Activated T-cell treated with anti-CD3 and anti-CD28 coated beads, Interleukin-2, amount 50 U/mL, for 72 hours (primary cell): ENCODE results near the gene STXBP1. TPM values are rescaled to one million over a fixed set of nuclear protein-coding genes. Genes with fewer than 3 reads are reported as not detected.

Experiments used
- ATAC-seq, 2 donors: fragments of 150-1000 bp; cut with Tn5 transposase; replicated peaks in 1 of 2; 2 replicates each; pipeline ENCODE4 v1.10.0; 2021; ENCODE audit warnings: moderate library complexity in 2 of 2, mild to moderate bottlenecking in 1 of 2
- DNase-seq, 2 donors: peaks; one replicate each; pipeline ENCODE4 v3.0.0; 2021 to 2022; ENCODE audit warnings: mixed read lengths in 1 of 2
- H3K27ac Mint-ChIP-seq: one replicate; pipeline ENCODE4 v1.8.0; 2022; ENCODE audit warnings: mild to moderate bottlenecking, moderate library complexity, mixed read lengths
- H3K27me3 Mint-ChIP-seq: one replicate; pipeline ENCODE4 v1.8.0; 2022; ENCODE audit warnings: low read depth, mixed read lengths
- H3K36me3 Mint-ChIP-seq, 2 donors: one replicate each; pipeline ENCODE4 v1.8.0; 2022; ENCODE audit warnings: mixed read lengths in 2 of 2, mild to moderate bottlenecking in 1 of 2; ENCODE audit not compliant: insufficient read depth in 2 of 2
- H3K4me1 Mint-ChIP-seq: one replicate; pipeline ENCODE4 v1.8.0; 2022; ENCODE audit warnings: low read depth, mixed read lengths
- H3K4me3 Mint-ChIP-seq, 2 donors: one replicate each; pipeline ENCODE4 v1.8.0; 2022; ENCODE audit warnings: mild to moderate bottlenecking in 2 of 2, mixed read lengths in 2 of 2, moderate library complexity in 2 of 2
- H3K9me3 Mint-ChIP-seq, 2 donors: one replicate each; pipeline ENCODE4 v1.8.0; 2022; ENCODE audit warnings: mixed read lengths in 2 of 2
- total RNA-seq, 2 donors: library from RNA; stranded (reverse); gene quantifications; one replicate each; pipeline ENCODE4 v1.2.3, GENCODE V29; 2022

STXBP1 gene
- total RNA-seq, 2 donors from 2014 or later, result 14.5 to 26.6 TPM

GRCh38 chr9:127660886-127661741, 49.0 kb downstream of the STXBP1 start:
- H3K27me3 Mint-ChIP-seq, result no peaks in the 10 kb centered on the region
- no peak for DNase-seq
- no peaks in the 10 kb centered on the region for H3K9me3 Mint-ChIP-seq

GRCh38 chr9:127662617-127663016, 50.5 kb downstream of the STXBP1 start:
- Mint-ChIP-seq H3K27me3 (no peaks in the 10 kb centered on the region), H3K4me3 (no peak overlapping the region), H3K4me1 (no peaks in the 10 kb centered on the region), H3K36me3 (no peaks in the 10 kb centered on the region), H3K27ac (no peak overlapping the region), H3K9me3 (no peaks in the 10 kb centered on the region)
- no peak for ATAC-seq
- no peak for DNase-seq

More at GRCh38 chr9:127660886-127661741, 49.0 kb downstream of the STXBP1 start:
- H3K4me1 Mint-ChIP-seq, result no peaks in the 10 kb centered on the region
- no peak overlapping the region for H3K27ac Mint-ChIP-seq
- no peak for ATAC-seq
- no peaks in the 10 kb centered on the region for H3K36me3 Mint-ChIP-seq
- H3K4me3 Mint-ChIP-seq, result no peak overlapping the region

- ATAC-seq, result no peak
- no peak overlapping the region for H3K27ac Mint-ChIP-seq
- H3K9me3 Mint-ChIP-seq, result no peaks in the 10 kb centered on the region
- no peaks in the 10 kb centered on the region for H3K27me3 Mint-ChIP-seq
- H3K36me3 Mint-ChIP-seq, result no peaks in the 10 kb centered on the region
- no peaks in the 10 kb centered on the region for H3K4me1 Mint-ChIP-seq
- H3K4me3 Mint-ChIP-seq, result no peak overlapping the region
- DNase-seq, result no peak
These were observed 52.2 kb downstream of the STXBP1 start for GRCh38 chr9:127664324-127664677.

GRCh38 chr9:127664678-127665507, 52.8 kb downstream of the STXBP1 start:
- DNase-seq (no peak), ATAC-seq (no peak)
- Mint-ChIP-seq H3K9me3 (no peaks in the 10 kb centered on the region), H3K4me3 (no peak overlapping the region), H3K27me3 (no peaks in the 10 kb centered on the region), H3K27ac (no peak overlapping the region), H3K36me3 (no peaks in the 10 kb centered on the region), H3K4me1 (no peaks in the 10 kb centered on the region)

GRCh38 chr9:127667127-127667844, 55.2 kb downstream of the STXBP1 start:
- Mint-ChIP-seq H3K27me3 (no peaks in the 10 kb centered on the region), H3K4me3 (no peak overlapping the region), H3K27ac (no peak overlapping the region)

GRCh38 chr9:127667906-127668305, 55.8 kb downstream of the STXBP1 start:
- Mint-ChIP-seq H3K9me3 (no peaks in the 10 kb centered on the region), H3K4me3 (no peak overlapping the region), H3K27me3 (no peaks in the 10 kb centered on the region), H3K27ac (no peak overlapping the region), H3K4me1 (no peaks in the 10 kb centered on the region), H3K36me3 (no peaks in the 10 kb centered on the region)
- ATAC-seq (no peak), DNase-seq (no peak)

More at GRCh38 chr9:127667127-127667844, 55.2 kb downstream of the STXBP1 start:
- Mint-ChIP-seq H3K4me1 (no peaks in the 10 kb centered on the region), H3K9me3 (no peaks in the 10 kb centered on the region), H3K36me3 (no peaks in the 10 kb centered on the region)
- DNase-seq (no peak), ATAC-seq (no peak)

- ATAC-seq (no peak), DNase-seq (no peak)
- Mint-ChIP-seq H3K4me1 (no peaks in the 10 kb centered on the region), H3K27ac (no peak overlapping the region), H3K4me3 (no peak overlapping the region), H3K36me3 (no peaks in the 10 kb centered on the region), H3K9me3 (no peaks in the 10 kb centered on the region), H3K27me3 (no peaks in the 10 kb centered on the region)
These were observed 61.2 kb downstream of the STXBP1 start for GRCh38 chr9:127673234-127673633.

GRCh38 chr9:127676638-127677037, 64.6 kb downstream of the STXBP1 start:
- Mint-ChIP-seq H3K27ac (no peak overlapping the region), H3K9me3 (no peaks in the 10 kb centered on the region), H3K4me1 (no peaks in the 10 kb centered on the region), H3K27me3 (no peaks in the 10 kb centered on the region), H3K4me3 (no peak overlapping the region), H3K36me3 (peaks cover 0 to 1% of the 10 kb centered on the region in 2 donors)
- no peak for DNase-seq
- ATAC-seq, result no peak

GRCh38 chr9:127679506-127679905, 67.4 kb downstream of the STXBP1 start:
- Mint-ChIP-seq H3K27me3 (no peaks in the 10 kb centered on the region), H3K9me3 (no peaks in the 10 kb centered on the region), H3K27ac (no peak overlapping the region), H3K4me3 (no peak overlapping the region), H3K4me1 (no peaks in the 10 kb centered on the region), H3K36me3 (peaks cover 0 to 1% of the 10 kb centered on the region in 2 donors)
- ATAC-seq, result no peak
- no peak for DNase-seq

GRCh38 chr9:127680226-127680625, 68.1 kb downstream of the STXBP1 start:
- no peak for ATAC-seq
- no peak for DNase-seq
- no peak overlapping the region for H3K27ac Mint-ChIP-seq
- no peak overlapping the region for H3K4me3 Mint-ChIP-seq
- H3K27me3 Mint-ChIP-seq, result no peaks in the 10 kb centered on the region
- H3K36me3 Mint-ChIP-seq, result peaks cover 0 to 1% of the 10 kb centered on the region in 2 donors
- no peaks in the 10 kb centered on the region for H3K4me1 Mint-ChIP-seq
- H3K9me3 Mint-ChIP-seq, result no peaks in the 10 kb centered on the region

GRCh38 chr9:127680846-127681245, 68.8 kb downstream of the STXBP1 start:
- no peaks in the 10 kb centered on the region for H3K27me3 Mint-ChIP-seq
- H3K9me3 Mint-ChIP-seq, result no peaks in the 10 kb centered on the region
- no peaks in the 10 kb centered on the region for H3K4me1 Mint-ChIP-seq
- H3K36me3 Mint-ChIP-seq, result peaks cover 0 to 1% of the 10 kb centered on the region in 2 donors
- no peak for ATAC-seq
- no peak overlapping the region for H3K4me3 Mint-ChIP-seq
- DNase-seq, result no peak
- H3K27ac Mint-ChIP-seq, result no peak overlapping the region

GRCh38 chr9:127682351-127683136, 70.5 kb downstream of the STXBP1 start:
- Mint-ChIP-seq H3K9me3 (no peaks in the 10 kb centered on the region), H3K27me3 (no peaks in the 10 kb centered on the region), H3K36me3 (peaks cover 0 to 1% of the 10 kb centered on the region in 2 donors), H3K4me1 (no peaks in the 10 kb centered on the region), H3K27ac (no peak overlapping the region), H3K4me3 (no peak overlapping the region)
- no peak for ATAC-seq
- no peak for DNase-seq
